Tibial artery (tissue), 4 donors: ENCODE results near the gene VWA5A.
"Not testable (repeated sequence)": the region's sequence is repeated elsewhere in the genome, so short reads cannot be mapped to it uniquely, and the experiment has no call there.

Source experiments
- DNase-seq, 2 donors: peaks; one replicate each; pipeline ENCODE4 v3.0.0-alpha.2; 2019
- H3K27ac ChIP-seq, 2 donors: fragments of 200-600 bp; sonication (generic) in 1 of 2; 1 replicate in 1 of 2; 2 replicates in 1 of 2; pipeline ENCODE4 v1.5.1; 2018 to 2019; ENCODE audit warnings: mild to moderate bottlenecking in 1 of 2
- H3K27me3 ChIP-seq, 2 donors: fragments of 200-600 bp; sonication (generic) in 1 of 2; one replicate each; pipeline versions ENCODE4 v1.5.1 to v1.6.0; 2016 to 2019
- H3K36me3 ChIP-seq, 3 donors: fragments of 200-600 bp; sonication (generic) in 2 of 3; one replicate each; pipeline ENCODE4 v1.5.1; 2016 to 2019; ENCODE audit warnings: mild to moderate bottlenecking in 2 of 3
- H3K4me1 ChIP-seq, 4 donors: fragments of 200-600 bp; sonication (generic) in 2 of 4; 1 replicate in 3 of 4; 2 replicates in 1 of 4; pipeline ENCODE4 v1.5.1; 2016 to 2019
- H3K4me3 ChIP-seq, 2 donors: fragments of 200-600 bp; sonication (generic) in 1 of 2; 1 replicate in 1 of 2; 2 replicates in 1 of 2; pipeline ENCODE4 v1.5.1; 2018 to 2019; ENCODE audit warnings: mild to moderate bottlenecking in 2 of 2
- H3K9me3 ChIP-seq, 3 donors: fragments of 200-600 bp; sonication (generic) in 1 of 3; one replicate each; pipeline ENCODE4 v1.5.1; 2016 to 2019
- intact Hi-C: fragments of 100-400 bp; cut with DNase I; formaldehyde crosslinking; loops from one replicate; pipeline ENCODE4 v1.15.0; 2023; ENCODE audit warnings: low total_unique reads
- TF ChIP-seq, protein P1 (sequence below), 2 experiments: fragments of 200-600 bp in 1 of 2; fragments of 450-650 bp in 1 of 2; IDR thresholded peaks; one replicate each; pipeline ENCODE4 v1.5.1; 2017 to 2019; ENCODE audit warnings: antibody characterized with exemption in 2 of 2, mild to moderate bottlenecking in 1 of 2, moderate library complexity in 1 of 2

The VWA5A gene

DNA sequence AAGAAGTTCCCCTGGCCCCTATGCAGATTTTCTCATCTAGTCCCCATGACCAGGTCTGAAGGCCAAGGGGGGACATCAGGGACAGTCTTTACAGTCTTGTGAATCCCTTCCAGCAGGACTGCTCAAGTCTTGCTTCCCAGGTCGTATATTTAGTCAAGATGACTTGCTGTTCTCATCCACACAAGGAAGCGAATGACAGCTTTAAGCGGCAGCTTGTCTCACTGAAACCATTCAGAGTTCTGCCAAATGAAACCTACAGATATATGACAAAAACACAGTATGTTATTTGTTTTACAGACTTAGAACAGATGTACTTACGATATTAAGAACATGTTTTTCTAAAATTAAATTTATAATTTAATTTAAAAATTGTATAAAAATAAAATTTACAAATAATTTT lies 5.6 kb downstream of the VWA5A start:
- Histone ChIP-seq H3K4me3 (no peak overlapping the region), H3K27ac (no peak overlapping the region), H3K36me3 (peaks cover 64 to 83% (median 78%) of the 10 kb centered on the region in 3 donors), H3K4me1 (peaks cover 0 to 23% (median 11%) of the 10 kb centered on the region in 4 donors), H3K9me3 (no peaks in the 10 kb centered on the region), H3K27me3 (no peaks in the 10 kb centered on the region)
- TF ChIP-seq, protein P1, sequence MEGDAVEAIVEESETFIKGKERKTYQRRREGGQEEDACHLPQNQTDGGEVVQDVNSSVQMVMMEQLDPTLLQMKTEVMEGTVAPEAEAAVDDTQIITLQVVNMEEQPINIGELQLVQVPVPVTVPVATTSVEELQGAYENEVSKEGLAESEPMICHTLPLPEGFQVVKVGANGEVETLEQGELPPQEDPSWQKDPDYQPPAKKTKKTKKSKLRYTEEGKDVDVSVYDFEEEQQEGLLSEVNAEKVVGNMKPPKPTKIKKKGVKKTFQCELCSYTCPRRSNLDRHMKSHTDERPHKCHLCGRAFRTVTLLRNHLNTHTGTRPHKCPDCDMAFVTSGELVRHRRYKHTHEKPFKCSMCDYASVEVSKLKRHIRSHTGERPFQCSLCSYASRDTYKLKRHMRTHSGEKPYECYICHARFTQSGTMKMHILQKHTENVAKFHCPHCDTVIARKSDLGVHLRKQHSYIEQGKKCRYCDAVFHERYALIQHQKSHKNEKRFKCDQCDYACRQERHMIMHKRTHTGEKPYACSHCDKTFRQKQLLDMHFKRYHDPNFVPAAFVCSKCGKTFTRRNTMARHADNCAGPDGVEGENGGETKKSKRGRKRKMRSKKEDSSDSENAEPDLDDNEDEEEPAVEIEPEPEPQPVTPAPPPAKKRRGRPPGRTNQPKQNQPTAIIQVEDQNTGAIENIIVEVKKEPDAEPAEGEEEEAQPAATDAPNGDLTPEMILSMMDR (IDR thresholded peaks at IDR 0.05), result no peak
- intact Hi-C loops, result no loop called here
- DNase-seq, result no peak

DNA sequence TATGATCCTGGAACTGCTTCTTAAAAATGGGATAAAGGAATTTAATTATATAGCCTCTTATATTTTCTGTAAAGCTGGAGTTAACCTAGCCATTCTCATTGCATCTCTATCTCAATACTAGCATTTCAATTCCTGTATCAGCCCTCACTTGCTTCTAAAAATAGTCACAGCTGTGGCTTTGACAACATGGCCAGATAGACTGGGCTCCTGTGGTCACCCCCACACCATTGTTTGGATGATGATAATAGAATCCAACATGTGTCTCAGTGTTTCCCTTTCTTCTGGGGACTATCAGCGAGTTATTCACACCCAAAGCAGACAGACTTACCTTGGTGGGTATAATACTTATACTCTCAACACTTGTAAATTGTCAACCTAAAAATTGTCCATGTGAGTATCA lies 6.9 kb downstream of the VWA5A start:
- TF ChIP-seq, protein P1 (IDR thresholded peaks at IDR 0.05), result no peak
- intact Hi-C loops, result no loop called here
- no peak overlapping the region for H3K4me3 ChIP-seq
- no peaks in the 10 kb centered on the region for H3K9me3 ChIP-seq
- no peak for DNase-seq
- no peak overlapping the region for H3K27ac ChIP-seq
- H3K36me3 ChIP-seq, result peaks cover 68 to 93% (median 78%) of the 10 kb centered on the region in 3 donors
- H3K27me3 ChIP-seq, result no peaks in the 10 kb centered on the region
- H3K4me1 ChIP-seq, result peaks cover 0 to 13% (median 1%) of the 10 kb centered on the region in 4 donors

DNA sequence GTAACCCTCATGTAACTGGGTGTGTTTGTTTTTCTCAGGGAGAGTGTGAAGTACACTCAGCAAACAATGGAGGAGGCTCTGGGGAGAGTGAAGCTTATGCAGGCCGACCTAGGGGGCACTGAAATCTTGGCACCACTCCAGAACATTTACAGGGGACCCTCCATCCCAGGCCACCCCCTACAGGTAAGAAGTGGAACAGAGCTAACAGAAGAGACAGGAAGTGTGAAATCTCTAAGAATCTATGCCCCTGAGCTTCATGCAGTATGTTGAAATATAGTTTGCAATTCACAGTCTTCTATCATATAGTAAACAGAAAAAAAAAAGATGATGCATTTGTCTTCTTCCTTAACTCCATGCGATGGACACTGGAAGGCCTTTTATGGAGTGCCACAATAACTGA lies 8.4 kb downstream of the VWA5A start:
- Histone ChIP-seq H3K9me3 (no peaks in the 10 kb centered on the region), H3K4me3 (no peak overlapping the region), H3K36me3 (peaks cover 58 to 80% (median 66%) of the 10 kb centered on the region in 3 donors), H3K4me1 (peaks cover 0 to 3% (median 0%) of the 10 kb centered on the region in 4 donors), H3K27ac (no peak overlapping the region), H3K27me3 (no peaks in the 10 kb centered on the region)
- TF ChIP-seq, protein P1 (IDR thresholded peaks at IDR 0.05), result no peak
- intact Hi-C loops, result no loop called here
- no peak for DNase-seq

DNA sequence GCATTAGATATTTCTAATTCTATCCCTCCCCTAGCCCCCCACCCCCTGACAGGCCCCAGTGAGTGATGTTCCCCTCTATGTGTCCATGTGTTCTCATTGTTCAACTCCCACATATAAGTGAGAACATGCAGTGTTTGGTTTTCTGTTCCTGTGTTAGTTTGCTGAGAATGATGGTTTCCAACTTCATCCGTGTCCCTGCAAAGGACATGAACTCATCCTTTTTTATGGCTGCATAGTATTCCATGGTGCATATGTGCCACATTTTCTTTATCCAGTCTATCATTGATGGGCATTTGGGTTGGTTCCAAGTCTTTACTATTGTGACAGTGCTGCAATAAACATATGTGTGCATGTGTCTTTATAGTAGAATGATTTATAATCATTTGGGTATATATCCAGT lies 11.9 kb downstream of the VWA5A start:
- H3K27ac ChIP-seq, H3K4me3 ChIP-seq, DNase-seq, H3K4me1 ChIP-seq, H3K27me3 ChIP-seq, H3K9me3 ChIP-seq, intact Hi-C loops: not testable (repeated sequence)
- peaks cover 33 to 47% (median 39%) of the 10 kb centered on the region in 3 donors for H3K36me3 ChIP-seq

DNA sequence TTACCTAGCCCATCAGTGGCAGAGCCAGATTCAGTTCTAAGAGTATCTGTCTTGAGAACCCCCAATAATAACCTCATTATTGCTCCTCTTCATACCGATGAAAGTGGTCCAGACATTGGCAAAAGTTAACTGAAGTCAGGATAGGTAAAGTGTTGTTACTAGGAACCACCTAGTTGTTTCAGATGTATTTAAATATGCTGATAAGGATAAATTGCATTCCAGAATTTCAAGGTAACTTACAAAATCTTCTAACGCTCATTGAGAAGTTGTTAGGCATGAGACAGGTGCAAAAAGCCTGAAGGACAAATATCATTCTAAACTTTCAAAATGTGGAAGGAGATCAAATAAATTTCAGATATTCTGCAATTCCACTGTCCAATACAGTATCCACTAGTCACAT lies 27.8 kb downstream of the VWA5A start:
- intact Hi-C loops, result no loop called here
- DNase-seq, result no peak
- no peak overlapping the region for H3K4me3 ChIP-seq
- TF ChIP-seq, protein P1 (IDR thresholded peaks at IDR 0.05), result no peak
- H3K27me3 ChIP-seq, result no peaks in the 10 kb centered on the region
- H3K4me1 ChIP-seq, result no peaks in the 10 kb centered on the region
- no peak overlapping the region for H3K27ac ChIP-seq
- H3K9me3 ChIP-seq, result no peaks in the 10 kb centered on the region
- H3K36me3 ChIP-seq, result peaks cover 33 to 79% (median 74%) of the 10 kb centered on the region in 3 donors

DNA sequence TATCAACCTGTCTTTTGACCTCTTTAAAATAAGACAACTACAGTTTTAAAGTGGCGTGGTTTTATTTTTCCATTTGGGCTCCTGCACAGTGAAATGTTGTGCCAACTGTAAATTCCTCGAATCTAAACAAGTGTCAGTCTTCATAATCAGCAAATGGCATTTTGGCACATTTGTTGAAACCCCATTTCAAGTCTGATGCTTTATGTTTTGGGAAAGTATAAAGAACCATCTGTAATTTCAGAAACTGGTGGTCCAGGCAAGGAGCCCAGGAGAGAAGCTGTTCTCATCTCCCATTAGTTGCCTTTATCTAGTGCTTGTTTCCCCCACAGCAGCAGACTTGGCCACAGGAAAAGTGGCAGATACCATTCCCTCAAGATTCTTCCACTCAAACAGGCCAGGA lies 32.7 kb downstream of the VWA5A start:
- Histone ChIP-seq H3K27ac (no peak overlapping the region), H3K4me1 (no peaks in the 10 kb centered on the region), H3K9me3 (no peaks in the 10 kb centered on the region), H3K4me3 (no peak overlapping the region), H3K36me3 (peaks cover 23 to 44% (median 40%) of the 10 kb centered on the region in 3 donors), H3K27me3 (no peaks in the 10 kb centered on the region)
- DNase-seq, result no peak
- intact Hi-C loops, result no loop called here
- TF ChIP-seq, protein P1 (IDR thresholded peaks at IDR 0.05), result no peak
